Measurements from ENCODE around the gene SPTB.

SPTB gene

GRCh38 chr14:64778104-64778754 is 101.5 kb downstream of the SPTB start (continued):
- TF ChIP-seq ZNF18 (tag by site-specific recombination; IDR thresholded peaks at IDR 0.05) (no peak), ZNF114 (tag by site-specific recombination; IDR thresholded peaks at IDR 0.05) (no peak), ZNF423 (tag by site-specific recombination; IDR thresholded peaks at IDR 0.05) (no peak), PRDM6 (tag by site-specific recombination; IDR thresholded peaks at IDR 0.05) (no peak), ZNF837 (tag by site-specific recombination; IDR thresholded peaks at IDR 0.05) (no peak), ZNF37A (tag by site-specific recombination; IDR thresholded peaks at IDR 0.05) (no peak)

- POLR2A ChIA-PET, result no interaction called here
- no peak for TF ChIP-seq ZNF2 (tag by site-specific recombination; IDR thresholded peaks at IDR 0.05)
- H3K27ac ChIP-seq (ENCODE audit: extremely low read depth, low read depth, low read length), result no peak overlapping the region
- CTCF ChIA-PET, result no interaction called here
- peaks cover 0 to 23% of the 10 kb centered on the region in 2 experiments; a peak in 1 of 3 replicates for H3K36me3 ChIP-seq (ENCODE audit: control insufficient read depth in 2 of 2, insufficient read depth in 1 of 2, low read length in 2 of 2)
- H3K4me1 ChIP-seq (ENCODE audit: control insufficient read depth, insufficient read depth, low read length), result no peaks in the 10 kb centered on the region
- no peak overlapping the region for H3K4me3 ChIP-seq (ENCODE audit: low read depth, low read length)
- no peaks in the 10 kb centered on the region for H3K9me3 ChIP-seq (ENCODE audit: control insufficient read depth, insufficient read depth, low read depth, low read length)
Observed at GRCh38 chr14:64777461-64777860, 102.2 kb downstream of the SPTB start.

GRCh38 chr14:64775081-64775777 is 104.5 kb downstream of the SPTB start:
- Histone ChIP-seq H3K4me3 (ENCODE audit: low read depth, low read length) (no peak overlapping the region), H3K27ac (ENCODE audit: extremely low read depth, low read depth, low read length) (no peak overlapping the region), H3K4me1 (ENCODE audit: control insufficient read depth, insufficient read depth, low read length) (no peaks in the 10 kb centered on the region), H3K36me3 (ENCODE audit: control insufficient read depth in 2 of 2, insufficient read depth in 1 of 2, low read length in 2 of 2) (peaks cover 0 to 37% of the 10 kb centered on the region in 2 experiments; a peak in 1 of 3 replicates), H3K9me3 (ENCODE audit: control insufficient read depth, insufficient read depth, low read depth, low read length) (no peaks in the 10 kb centered on the region)
- ChIA-PET POLR2A (no interaction called here), CTCF (interaction anchor here (0.5 to 2.1 kb wide), 4 partner anchors 10 to 442 kb away, joined by 4 to 8 read pairs (median 5); no protein-coding TSS in a partner anchor)
- TF ChIP-seq ZNF416 (tag by site-specific recombination; IDR thresholded peaks at IDR 0.05) (no peak), ZNF518A (tag by site-specific recombination; conservative IDR thresholded peaks at IDR 0.05; ENCODE audit: low read depth) (no peak), ZNF561 (tag by site-specific recombination; IDR thresholded peaks at IDR 0.05; ENCODE audit: borderline replicate concordance) (no peak), ZNF639 (tag by site-specific recombination; IDR thresholded peaks at IDR 0.05) (no peak), ZNF121 (tag by site-specific recombination; IDR thresholded peaks at IDR 0.05) (no peak), KLF7 (tag by site-specific recombination; IDR thresholded peaks at IDR 0.05; ENCODE audit: borderline replicate concordance) (no peak), ZNF513 (tag by site-specific recombination; IDR thresholded peaks at IDR 0.05) (no peak), ZBTB17 (tag by site-specific recombination; IDR thresholded peaks at IDR 0.05) (no peak), ZNF792 (tag by site-specific recombination; IDR thresholded peaks at IDR 0.05) (no peak), ZNF548 (tag by site-specific recombination; IDR thresholded peaks at IDR 0.05) (no peak), ZNF18 (tag by site-specific recombination; IDR thresholded peaks at IDR 0.05) (no peak)

All from HEK293 (cell line).